HepG2 (cell line): ENCODE data around the gene ARHGEF1. TPM values are rescaled to one million over a fixed set of nuclear protein-coding genes. Genes with fewer than 3 reads are reported as not detected.

Source experiments
- ARHGAP35 ChIP-seq: sonication (generic); formaldehyde crosslinking; IDR thresholded peaks from 2 replicates; pipeline ENCODE4 v1.9.0; 2022; ENCODE audit warnings: mild to moderate bottlenecking, inconsistent platforms, moderate library complexity, missing genetic modification reagents, borderline replicate concordance
- ARNTL ChIP-seq: sonication (generic); formaldehyde crosslinking; IDR thresholded peaks from 2 replicates; pipeline ENCODE4 v1.4.0; 2020; ENCODE audit warnings: mild to moderate bottlenecking, missing genetic modification reagents
- BATF2 ChIP-seq: sonication (generic); formaldehyde crosslinking; IDR thresholded peaks from 2 replicates; pipeline ENCODE4 v1.8.0; 2022; ENCODE audit warnings: mild to moderate bottlenecking, missing genetic modification reagents, moderate library complexity
- FOXK2 ChIP-seq: fragments of 450-650 bp; IDR thresholded peaks from 2 replicates; pipeline ENCODE4 v1.6.1; 2016
- GATAD2A ChIP-seq: IDR thresholded peaks from 2 replicates; pipeline ENCODE4 v1.6.1; 2016
- GFI1 ChIP-seq: sonication (generic); formaldehyde crosslinking; IDR thresholded peaks from 2 replicates; pipeline ENCODE4 v1.5.0; 2020; ENCODE audit warnings: missing genetic modification reagents, mild to moderate bottlenecking, borderline replicate concordance
- GPBP1L1 ChIP-seq: sonication (generic); formaldehyde crosslinking; IDR thresholded peaks from 2 replicates; pipeline ENCODE4 v1.5.0; 2020; ENCODE audit warnings: mild to moderate bottlenecking, missing genetic modification reagents
- MATR3 ChIP-seq: sonication (generic); formaldehyde crosslinking; IDR thresholded peaks from 2 replicates; pipeline ENCODE4 v1.4.0; 2020; ENCODE audit warnings: missing genetic modification reagents
- NFIB ChIP-seq: sonication (generic); formaldehyde crosslinking; IDR thresholded peaks from 2 replicates; pipeline ENCODE4 v1.9.0; 2021; ENCODE audit warnings: missing genetic modification reagents, mild to moderate bottlenecking, borderline replicate concordance
- NFIC ChIP-seq: IDR thresholded peaks from 2 replicates; pipeline ENCODE4 v1.6.1; 2012; ENCODE audit warnings: mild to moderate bottlenecking, low read length, inconsistent platforms
- NR2F1 ChIP-seq, 2 experiments: fragments of 450-650 bp in 1 of 2; formaldehyde crosslinking in 1 of 2; IDR thresholded peaks; 2 replicates each; pipeline versions ENCODE4 v1.5.0 to v1.6.1; 2016 to 2020; ENCODE audit warnings: mild to moderate bottlenecking in 1 of 2, missing compliant biosample characterization in 1 of 2, missing genetic modification reagents in 1 of 2, moderate library complexity in 1 of 2
- PBX2 ChIP-seq: IDR thresholded peaks from 2 replicates; pipeline ENCODE4 v1.6.1; 2016; ENCODE audit warnings: control low read depth
- SRSF9 ChIP-seq: fragments of 200-400 bp; formaldehyde crosslinking; IDR thresholded peaks from 2 replicates; pipeline ENCODE4 v1.6.1; 2018; ENCODE audit warnings: borderline replicate concordance, mild to moderate bottlenecking, low read depth, low read length; ENCODE audit not compliant: insufficient read depth, poor library complexity, severe bottlenecking
- YEATS2 ChIP-seq: sonication (generic); formaldehyde crosslinking; IDR thresholded peaks from 2 replicates; pipeline ENCODE4 v1.4.0; 2020; ENCODE audit warnings: missing genetic modification reagents, borderline replicate concordance
- ZNF704 ChIP-seq: sonication (generic); formaldehyde crosslinking; IDR thresholded peaks from 2 replicates; pipeline ENCODE4 v1.8.1; 2023; ENCODE audit warnings: mild to moderate bottlenecking, inconsistent platforms, moderate library complexity, missing genetic modification reagents, borderline replicate concordance
- polyA plus RNA-seq, 8 experiments: library from polyadenylated mRNA; depleted of rRNA in 3 of 8; stranded (reverse) in 7 of 8; unstranded in 1 of 8; fragments of >200 nt; fragmentation: Illumina TruSeq in 4 of 8; extraction: Trizol in 4 of 8; gene quantifications; 2 replicates each; pipeline versions ENCODE4 v1.2.1 to v1.2.3, GENCODE V29; 2011 to 2016; ENCODE audit warnings: low read depth in 4 of 8, missing spikeins in 1 of 8, mixed read lengths in 1 of 8; ENCODE audit not compliant: insufficient read depth in 1 of 8
- total RNA-seq, 5 experiments: library from RNA; depleted of rRNA; stranded (reverse); fragments of >200 nt; fragmentation: Illumina TruSeq; extraction: Trizol; gene quantifications; 2 replicates each; pipeline ENCODE4 v1.2.3, GENCODE V29; 2016; ENCODE audit warnings: low read depth in 1 of 5

Gene ARHGEF1
- total and polyA plus RNA-seq, 2 of the 13 experiments (the other 11 are each of a cell fraction or from before 2014, with no cell fraction given) = 33.7 to 34.7 TPM

GRCh38 chr19:41930322-41930722 is 47.3 kb downstream of the ARHGEF1 start (continued):
- TF ChIP-seq PBX2 (CRISPR knock-in tag) = no peak
- no peak for TF ChIP-seq FOXK2
- TF ChIP-seq YEATS2 (CRISPR knock-in tag) = no peak
- TF ChIP-seq NFIC = no peak
- TF ChIP-seq GFI1 (CRISPR knock-in tag) = no peak
- no peak for TF ChIP-seq MATR3 (CRISPR knock-in tag)
- no peak for TF ChIP-seq BATF2 (CRISPR knock-in tag)
- no peak for TF ChIP-seq NFIB
- TF ChIP-seq ARHGAP35 (CRISPR knock-in tag) = no peak
- TF ChIP-seq ZNF704 = no peak
- no peak for TF ChIP-seq ARNTL
- TF ChIP-seq GATAD2A (CRISPR knock-in tag) = no peak
- no peak for TF ChIP-seq SRSF9
- no peak for TF ChIP-seq NR2F1 (CRISPR knock-in tag; IDR thresholded peaks at IDR 0.05)
- no peak for TF ChIP-seq GPBP1L1 (CRISPR knock-in tag)
